Uterus (tissue), 2 donors: ENCODE results near the gene SULT2B1.

Experiments
- CTCF ChIP-seq, 4 experiments: fragments of 200-600 bp in 2 of 4; fragments of 450-650 bp in 2 of 4; sonication (generic) in 2 of 4; IDR thresholded peaks; one replicate each; pipeline ENCODE4 v1.5.1; 2016 to 2019; ENCODE audit warnings: antibody characterized with exemption in 4 of 4, mild to moderate bottlenecking in 2 of 4, moderate library complexity in 1 of 4
- POLR2A ChIP-seq, 2 donors: fragments of 450-650 bp; IDR thresholded peaks; one replicate each; pipeline ENCODE4 v1.6.1; 2016; ENCODE audit warnings: antibody characterized with exemption in 2 of 2, mild to moderate bottlenecking in 1 of 2, moderate library complexity in 1 of 2

DNA sequence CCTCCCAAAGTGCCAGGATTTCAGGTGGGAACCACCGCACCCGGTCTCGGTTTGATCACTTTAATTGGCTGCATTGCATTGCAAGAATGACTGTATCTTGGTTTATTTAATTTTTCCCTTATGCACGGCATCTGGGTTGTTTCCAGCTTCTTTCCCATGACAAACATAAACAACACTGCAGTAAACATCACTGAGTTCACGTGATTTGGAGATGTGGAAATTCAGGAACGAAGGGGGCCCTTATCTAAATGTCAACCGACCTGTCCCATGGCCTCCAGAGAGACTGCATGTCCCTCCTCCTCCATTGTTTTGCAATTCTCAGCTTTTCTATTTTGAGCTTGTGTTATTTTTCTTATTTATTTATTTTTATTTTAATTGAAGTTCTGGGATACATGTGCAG lies 14.4 kb upstream of the SULT2B1 start:
- no peak for TF ChIP-seq POLR2A (IDR thresholded peaks at IDR 0.05)
- no peak for TF ChIP-seq CTCF (IDR thresholded peaks at IDR 0.05)
